ENCODE results near the gene SUSD5. TPM values are rescaled to one million over a fixed set of nuclear protein-coding genes. Genes with fewer than 3 reads are reported as not detected.

Gene SUSD5
- total RNA-seq, 1 experiment from 2014 or later: 4.9 TPM

- Histone ChIP-seq H3K79me1 (ENCODE audit: insufficient read depth, low read depth, low read length, poor library complexity, severe bottlenecking) (no peaks in the 10 kb centered on the region), H3K4me1 (ENCODE audit: insufficient read depth, low read length) (no peaks in the 10 kb centered on the region), H3K23me2 (ENCODE audit: insufficient read length, low read depth, low read length, poor library complexity, severe bottlenecking) (no peaks in the 10 kb centered on the region), H3K4ac (ENCODE audit: low read depth, low read length) (no peak overlapping the region), H4K91ac (ENCODE audit: insufficient read length, low read depth, low read length) (no peak overlapping the region), H3K27ac (ENCODE audit: insufficient read length, low read depth, low read length) (no peak overlapping the region), H4K20me1 (ENCODE audit: control insufficient read depth, insufficient read depth, insufficient read length) (no peaks in the 10 kb centered on the region), H3K27me3 (ENCODE audit: insufficient read depth, low read length) (no peaks in the 10 kb centered on the region), H2AK5ac (ENCODE audit: insufficient read length, low read length) (no peak overlapping the region), H3K18ac (ENCODE audit: insufficient read length, low read depth, low read length) (no peak overlapping the region), H2BK20ac (ENCODE audit: low read depth, low read length, poor library complexity, severe bottlenecking) (no peak overlapping the region), H2BK12ac (ENCODE audit: insufficient read length, low read depth, low read length) (no peak overlapping the region), H3K9me3 (ENCODE audit: control insufficient read depth, low read depth, low read length) (no peaks in the 10 kb centered on the region), H3K4me2 (ENCODE audit: insufficient read depth, insufficient read length, low read length) (no peak overlapping the region), H2BK120ac (ENCODE audit: low read depth, low read length, poor library complexity, severe bottlenecking) (no peak overlapping the region), H4K8ac (replicated peaks; ENCODE audit: insufficient read length, low read depth, low read length) (no peak overlapping the region), H3T11ph (ENCODE audit: low read length) (no peak overlapping the region), H2BK5ac (ENCODE audit: insufficient read length, low read length) (no peak overlapping the region), H2AFZ (ENCODE audit: low read length) (no peak overlapping the region), H3K14ac (ENCODE audit: insufficient read depth, low read length) (no peak overlapping the region), H3K56ac (ENCODE audit: insufficient read length, low read depth, low read length) (no peak overlapping the region), H3K9ac (ENCODE audit: extremely low read depth, insufficient read length, low read length) (no peak overlapping the region), H2BK15ac (ENCODE audit: low read depth, low read length) (no peak overlapping the region), H3K79me2 (ENCODE audit: insufficient read depth, low read length) (no peaks in the 10 kb centered on the region), H4K5ac (ENCODE audit: insufficient read length, low read depth, low read length) (no peak overlapping the region), H3K23ac (ENCODE audit: insufficient read length, low read depth, low read length) (no peak overlapping the region)
- H3K4me1 Mint-ChIP-seq: no peaks in the 10 kb centered on the region; a peak in 1 of 4 replicates
- no peak overlapping the region for H3K4me3 Mint-ChIP-seq
- no peaks in the 10 kb centered on the region; the same call in 1 of the 2 replicates for H3K27me3 Mint-ChIP-seq (ENCODE audit: low read depth)
- 0 out of 7 replicates have a peak, but pooled peaks cover 0 to 4% (median 0%) of the 10 kb centered on the region in 3 experiments for H3K36me3 Mint-ChIP-seq (ENCODE audit: insufficient read depth in 1 of 3, low read depth in 3 of 3)
- TF ChIP-seq CTCF (conservative IDR thresholded peaks at IDR 0.05): no peak
- peaks cover 3 to 4% of the 10 kb centered on the region in 2 experiments; a peak in 3 of 5 replicates for H3K9me3 Mint-ChIP-seq
- no CpG with 5 or more reads among the region's 4 CpGs for WGBS (ENCODE audit: extremely low coverage, insufficient read length, low lambda C conversion rate)
- H3K27ac Mint-ChIP-seq: no peak overlapping the region
- DNase-seq: no peak
These were observed 18.8 kb upstream of the SUSD5 start for GRCh38 chr3:33237439-33237838.
